Neural cell (in vitro differentiated cells): Measurements from ENCODE around the gene PLEKHG5. TPM values are rescaled to one million over a fixed set of nuclear protein-coding genes. Genes with fewer than 3 reads are reported as not detected.

Source experiments
- H2AFZ ChIP-seq: fragments of 200-600, 300-800 bp; sonication (generic), shearing (Covaris generic); 2 replicates; pipeline ENCODE4 v1.6.0; 2014; ENCODE audit warnings: low read depth, mild to moderate bottlenecking, antibody characterized with exemption, low read length, moderate library complexity
- H3F3A ChIP-seq: fragments of 200-600 bp; shearing (Covaris generic); 2 replicates; pipeline ENCODE4 v1.6.1; 2016; ENCODE audit warnings: mild to moderate bottlenecking, moderate library complexity, mixed read lengths, antibody characterized with exemption, low read length; ENCODE audit not compliant: insufficient read depth, poor library complexity, severe bottlenecking
- H3K27ac ChIP-seq: fragments of 200-600, 300-800 bp; sonication (generic), shearing (Covaris generic); 2 replicates; pipeline ENCODE4 v1.5.1; 2014; ENCODE audit warnings: mild to moderate bottlenecking, low read length, moderate library complexity
- H3K27me3 ChIP-seq: fragments of 300-800, 200-600 bp; sonication (generic), shearing (Covaris generic); 2 replicates; pipeline ENCODE4 v1.6.0; 2014; ENCODE audit warnings: mild to moderate bottlenecking, low read depth, low read length, moderate library complexity; ENCODE audit not compliant: insufficient read depth
- H3K36me3 ChIP-seq: fragments of 300-800, 200-600 bp; sonication (generic), shearing (Covaris generic); 2 replicates; pipeline ENCODE4 v1.5.1; 2014; ENCODE audit warnings: mild to moderate bottlenecking, antibody characterized with exemption, low read length, moderate library complexity; ENCODE audit not compliant: insufficient read depth
- H3K4me2 ChIP-seq: fragments of 300-800, 200-600 bp; sonication (generic), shearing (Covaris generic); 2 replicates; pipeline ENCODE4 v1.6.0; 2014; ENCODE audit warnings: mild to moderate bottlenecking, low read length
- H3K4me3 ChIP-seq: fragments of 300-800, 200-600 bp; sonication (generic), shearing (Covaris generic); 2 replicates; pipeline ENCODE4 v1.5.1; 2014; ENCODE audit warnings: mild to moderate bottlenecking, low read length, moderate library complexity
- H3K79me2 ChIP-seq: fragments of 200-600 bp; shearing (Covaris generic); replicated peaks from 2 replicates; pipeline ENCODE4 v1.6.0; 2014; ENCODE audit warnings: mild to moderate bottlenecking, low read length, moderate library complexity; ENCODE audit not compliant: insufficient read depth
- H3K9ac ChIP-seq: fragments of 300-800, 200-600 bp; sonication (generic), shearing (Covaris generic); 2 replicates; pipeline ENCODE4 v1.6.1; 2016; ENCODE audit warnings: mild to moderate bottlenecking, low read length, mixed read lengths
- H3K9me2 ChIP-seq: fragments of 200-600 bp; shearing (Covaris generic); 2 replicates; pipeline ENCODE4 v1.6.1; 2016; ENCODE audit warnings: mild to moderate bottlenecking, low read length, mixed read lengths; ENCODE audit not compliant: insufficient read depth
- H3K9me3 ChIP-seq: fragments of 200-600, 300-800 bp; sonication (generic), shearing (Covaris generic); 2 replicates; pipeline ENCODE4 v1.6.1; 2016; ENCODE audit warnings: mild to moderate bottlenecking, mixed run types, low read length, moderate library complexity, mixed read lengths
- H4K20me1 ChIP-seq: fragments of 200-600 bp; shearing (Covaris generic); 2 replicates; pipeline ENCODE4 v1.6.1; 2016; ENCODE audit warnings: mild to moderate bottlenecking, mixed run types; ENCODE audit not compliant: insufficient read depth
- CTCF ChIP-seq: fragments of 450-650 bp; IDR thresholded peaks from 2 replicates; pipeline ENCODE4 v1.5.1; 2014; ENCODE audit warnings: antibody characterized with exemption, mild to moderate bottlenecking, moderate library complexity; ENCODE audit not compliant: poor library complexity, severe bottlenecking
- EP300 ChIP-seq: fragments of 450-650 bp; conservative IDR thresholded peaks from 2 replicates; pipeline ENCODE4 v1.6.1; 2014; ENCODE audit warnings: antibody characterized with exemption, mild to moderate bottlenecking, moderate library complexity; ENCODE audit not compliant: poor library complexity, severe bottlenecking
- EZH2 ChIP-seq: fragments of 200-600, 300-800 bp; shearing (Covaris generic), sonication (generic); IDR thresholded peaks from 2 replicates; pipeline ENCODE4 v1.6.1; 2014; ENCODE audit warnings: antibody characterized with exemption, low read length, borderline replicate concordance, mild to moderate bottlenecking; ENCODE audit not compliant: insufficient read depth, poor library complexity, severe bottlenecking
- MXI1 ChIP-seq: fragments of 450-650 bp; conservative IDR thresholded peaks from 2 replicates; pipeline ENCODE4 v1.6.1; 2014; ENCODE audit warnings: antibody characterized with exemption, mild to moderate bottlenecking; ENCODE audit not compliant: poor library complexity, severe bottlenecking
- POLR2AphosphoS5 ChIP-seq: IDR thresholded peaks from 2 replicates; pipeline ENCODE4 v1.6.1; 2012
- RAD21 ChIP-seq: fragments of 450-650 bp; conservative IDR thresholded peaks from 2 replicates; pipeline ENCODE4 v1.6.1; 2014; ENCODE audit warnings: antibody characterized with exemption, mild to moderate bottlenecking, moderate library complexity
- SMC3 ChIP-seq: fragments of 450-650 bp; conservative IDR thresholded peaks from 2 replicates; pipeline ENCODE4 v1.6.1; 2014; ENCODE audit warnings: antibody characterized with exemption, mild to moderate bottlenecking, moderate library complexity; ENCODE audit not compliant: poor library complexity
- TAF1 ChIP-seq: IDR thresholded peaks from 2 replicates; pipeline ENCODE4 v1.6.1; 2012; ENCODE audit warnings: low read depth
- polyA plus RNA-seq: library from polyadenylated mRNA; depleted of rRNA; stranded (reverse); fragments of >200 nt; gene quantifications from 2 replicates; pipeline ENCODE4 v1.2.3, GENCODE V29; 2014
- TF ChIP-seq, protein P1 (sequence below): IDR thresholded peaks from 2 replicates; pipeline ENCODE4 v1.6.1; 2012; ENCODE audit warnings: borderline replicate concordance

PLEKHG5 gene
- polyA plus RNA-seq, 1 donor from 2014 or later, result 24.0 TPM

GRCh38 chr1:6472391-6472790, 19.1 kb downstream of the PLEKHG5 start (continued):
- no peak for TF ChIP-seq MXI1

GRCh38 chr1:6471970-6472368, 19.5 kb downstream of the PLEKHG5 start:
- no peak overlapping the region for H3K9ac ChIP-seq

More at GRCh38 chr1:6471970-6472368, 19.5 kb downstream of the PLEKHG5 start:
- no peak overlapping the region for H3K4me3 ChIP-seq
- no peaks in the 10 kb centered on the region for H3F3A ChIP-seq
- H3K4me2 ChIP-seq, result no peak overlapping the region
- H3K79me2 ChIP-seq, result no peaks in the 10 kb centered on the region
- no peaks in the 10 kb centered on the region for H3K9me2 ChIP-seq
- H3K27me3 ChIP-seq, result no peaks in the 10 kb centered on the region
- no peaks in the 10 kb centered on the region for H3K36me3 ChIP-seq
- no peaks in the 10 kb centered on the region for H3K9me3 ChIP-seq
- H3K27ac ChIP-seq, result no peak overlapping the region
- H2AFZ ChIP-seq, result no peak overlapping the region
- TF ChIP-seq POLR2AphosphoS5 (no peak), TAF1 (no peak), SMC3 (no peak), MXI1 (no peak), CTCF (no peak), EP300 (no peak), RAD21 (no peak), EZH2 (no peak)
- TF ChIP-seq, protein P1, sequence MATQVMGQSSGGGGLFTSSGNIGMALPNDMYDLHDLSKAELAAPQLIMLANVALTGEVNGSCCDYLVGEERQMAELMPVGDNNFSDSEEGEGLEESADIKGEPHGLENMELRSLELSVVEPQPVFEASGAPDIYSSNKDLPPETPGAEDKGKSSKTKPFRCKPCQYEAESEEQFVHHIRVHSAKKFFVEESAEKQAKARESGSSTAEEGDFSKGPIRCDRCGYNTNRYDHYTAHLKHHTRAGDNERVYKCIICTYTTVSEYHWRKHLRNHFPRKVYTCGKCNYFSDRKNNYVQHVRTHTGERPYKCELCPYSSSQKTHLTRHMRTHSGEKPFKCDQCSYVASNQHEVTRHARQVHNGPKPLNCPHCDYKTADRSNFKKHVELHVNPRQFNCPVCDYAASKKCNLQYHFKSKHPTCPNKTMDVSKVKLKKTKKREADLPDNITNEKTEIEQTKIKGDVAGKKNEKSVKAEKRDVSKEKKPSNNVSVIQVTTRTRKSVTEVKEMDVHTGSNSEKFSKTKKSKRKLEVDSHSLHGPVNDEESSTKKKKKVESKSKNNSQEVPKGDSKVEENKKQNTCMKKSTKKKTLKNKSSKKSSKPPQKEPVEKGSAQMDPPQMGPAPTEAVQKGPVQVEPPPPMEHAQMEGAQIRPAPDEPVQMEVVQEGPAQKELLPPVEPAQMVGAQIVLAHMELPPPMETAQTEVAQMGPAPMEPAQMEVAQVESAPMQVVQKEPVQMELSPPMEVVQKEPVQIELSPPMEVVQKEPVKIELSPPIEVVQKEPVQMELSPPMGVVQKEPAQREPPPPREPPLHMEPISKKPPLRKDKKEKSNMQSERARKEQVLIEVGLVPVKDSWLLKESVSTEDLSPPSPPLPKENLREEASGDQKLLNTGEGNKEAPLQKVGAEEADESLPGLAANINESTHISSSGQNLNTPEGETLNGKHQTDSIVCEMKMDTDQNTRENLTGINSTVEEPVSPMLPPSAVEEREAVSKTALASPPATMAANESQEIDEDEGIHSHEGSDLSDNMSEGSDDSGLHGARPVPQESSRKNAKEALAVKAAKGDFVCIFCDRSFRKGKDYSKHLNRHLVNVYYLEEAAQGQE, result no peak
- H4K20me1 ChIP-seq, result no peaks in the 10 kb centered on the region
